HepG2 (cell line): Measurements from ENCODE around the gene MAST1. TPM values are rescaled to one million over a fixed set of nuclear protein-coding genes. Genes with fewer than 3 reads are reported as not detected.

Experiments
- HDAC1 ChIP-seq: sonication (generic); formaldehyde crosslinking; IDR thresholded peaks from 2 replicates; pipeline ENCODE4 v1.5.1; 2020; ENCODE audit warnings: mild to moderate bottlenecking, missing genetic modification reagents
- HDAC2 ChIP-seq: sonication (generic); formaldehyde crosslinking; IDR thresholded peaks from 2 replicates; pipeline ENCODE4 v1.4.0; 2020; ENCODE audit warnings: missing genetic modification reagents
- HIC2 ChIP-seq: sonication (generic); formaldehyde crosslinking; IDR thresholded peaks from 2 replicates; pipeline ENCODE4 v1.9.0; 2022; ENCODE audit warnings: low read depth, missing genetic modification reagents
- HMG20A ChIP-seq: IDR thresholded peaks from 2 replicates; pipeline ENCODE4 v1.6.1; 2016; ENCODE audit warnings: borderline replicate concordance
- KLF13 ChIP-seq: sonication (generic); formaldehyde crosslinking; IDR thresholded peaks from 2 replicates; pipeline ENCODE4 v1.4.0; 2020; ENCODE audit warnings: mild to moderate bottlenecking, missing genetic modification reagents
- MLXIP ChIP-seq: sonication (generic); formaldehyde crosslinking; IDR thresholded peaks from 2 replicates; pipeline ENCODE4 v1.9.0; 2021; ENCODE audit warnings: missing genetic modification reagents, borderline replicate concordance
- MYNN ChIP-seq: sonication (generic); formaldehyde crosslinking; IDR thresholded peaks from 2 replicates; pipeline ENCODE4 v1.4.0; 2020; ENCODE audit warnings: mild to moderate bottlenecking, low read depth, missing genetic modification reagents
- NKX3-1 ChIP-seq: sonication (generic); formaldehyde crosslinking; IDR thresholded peaks from 2 replicates; pipeline ENCODE4 v1.5.0; 2020; ENCODE audit warnings: missing genetic modification reagents
- TFE3 ChIP-seq: IDR thresholded peaks from 2 replicates; pipeline ENCODE4 v1.6.1; 2016
- ZNF225 ChIP-seq: sonication (generic); formaldehyde crosslinking; IDR thresholded peaks from 2 replicates; pipeline ENCODE4 v1.4.0; 2020; ENCODE audit warnings: mild to moderate bottlenecking, missing genetic modification reagents
- ZNF235 ChIP-seq: sonication (generic); formaldehyde crosslinking; IDR thresholded peaks from 2 replicates; pipeline ENCODE4 v1.8.1; 2023; ENCODE audit warnings: mild to moderate bottlenecking, missing genetic modification reagents, borderline replicate concordance
- ZNF430 ChIP-seq: sonication (generic); formaldehyde crosslinking; IDR thresholded peaks from 2 replicates; pipeline ENCODE4 v1.9.0; 2021; ENCODE audit warnings: mild to moderate bottlenecking, missing genetic modification reagents
- ZNF510 ChIP-seq: sonication (generic); formaldehyde crosslinking; IDR thresholded peaks from 2 replicates; pipeline ENCODE4 v1.4.0; 2020; ENCODE audit warnings: low read depth, mild to moderate bottlenecking, missing genetic modification reagents
- polyA plus RNA-seq, 8 experiments: library from polyadenylated mRNA; depleted of rRNA in 3 of 8; stranded (reverse) in 7 of 8; unstranded in 1 of 8; fragments of >200 nt; fragmentation: Illumina TruSeq in 4 of 8; extraction: Trizol in 4 of 8; gene quantifications; 2 replicates each; pipeline versions ENCODE4 v1.2.1 to v1.2.3, GENCODE V29; 2011 to 2016; ENCODE audit warnings: low read depth in 4 of 8, missing spikeins in 1 of 8, mixed read lengths in 1 of 8; ENCODE audit not compliant: insufficient read depth in 1 of 8
- total RNA-seq, 5 experiments: library from RNA; depleted of rRNA; stranded (reverse); fragments of >200 nt; fragmentation: Illumina TruSeq; extraction: Trizol; gene quantifications; 2 replicates each; pipeline ENCODE4 v1.2.3, GENCODE V29; 2016; ENCODE audit warnings: low read depth in 1 of 5
- TF ChIP-seq, protein P1 (sequence below): sonication (generic); formaldehyde crosslinking; IDR thresholded peaks from 2 replicates; pipeline ENCODE4 v1.5.1; 2020; ENCODE audit warnings: missing genetic modification reagents, mild to moderate bottlenecking, borderline replicate concordance
- TF ChIP-seq, protein P2 (sequence below): sonication (generic); formaldehyde crosslinking; IDR thresholded peaks from 2 replicates; pipeline ENCODE4 v1.8.1; 2022; ENCODE audit warnings: low read depth, mild to moderate bottlenecking, missing genetic modification reagents

MAST1 gene
- total and polyA plus RNA-seq, 2 of the 13 experiments (the other 11 are each of a cell fraction or from before 2014, with no cell fraction given): 0.73 to 4.7 TPM

GRCh38 chr19:12793290-12794195 is 44.8 kb upstream of the MAST1 start (continued):
- TF ChIP-seq, protein P1, sequence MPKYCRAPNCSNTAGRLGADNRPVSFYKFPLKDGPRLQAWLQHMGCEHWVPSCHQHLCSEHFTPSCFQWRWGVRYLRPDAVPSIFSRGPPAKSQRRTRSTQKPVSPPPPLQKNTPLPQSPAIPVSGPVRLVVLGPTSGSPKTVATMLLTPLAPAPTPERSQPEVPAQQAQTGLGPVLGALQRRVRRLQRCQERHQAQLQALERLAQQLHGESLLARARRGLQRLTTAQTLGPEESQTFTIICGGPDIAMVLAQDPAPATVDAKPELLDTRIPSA: no peak
- TF ChIP-seq HIC2 (peak; percentile 31; the same call in 1 of the 2 replicates), MLXIP (CRISPR knock-in tag) (no peak), TFE3 (0 out of 2 replicates have a peak, but pooled peaks have one; percentile 53), ZNF225 (CRISPR knock-in tag) (peak; percentile 75), NKX3-1 (no peak), KLF13 (CRISPR knock-in tag) (no peak), MYNN (CRISPR knock-in tag) (no peak), ZNF430 (CRISPR knock-in tag) (peak; percentile 61; the same call in 1 of the 2 replicates), HDAC1 (CRISPR knock-in tag) (peak; percentile 91), ZNF235 (CRISPR knock-in tag) (no peak), HMG20A (no peak), HDAC2 (CRISPR knock-in tag) (peak; percentile 15; the same call in 1 of the 2 replicates), ZNF510 (CRISPR knock-in tag) (no peak)
- TF ChIP-seq, protein P2, sequence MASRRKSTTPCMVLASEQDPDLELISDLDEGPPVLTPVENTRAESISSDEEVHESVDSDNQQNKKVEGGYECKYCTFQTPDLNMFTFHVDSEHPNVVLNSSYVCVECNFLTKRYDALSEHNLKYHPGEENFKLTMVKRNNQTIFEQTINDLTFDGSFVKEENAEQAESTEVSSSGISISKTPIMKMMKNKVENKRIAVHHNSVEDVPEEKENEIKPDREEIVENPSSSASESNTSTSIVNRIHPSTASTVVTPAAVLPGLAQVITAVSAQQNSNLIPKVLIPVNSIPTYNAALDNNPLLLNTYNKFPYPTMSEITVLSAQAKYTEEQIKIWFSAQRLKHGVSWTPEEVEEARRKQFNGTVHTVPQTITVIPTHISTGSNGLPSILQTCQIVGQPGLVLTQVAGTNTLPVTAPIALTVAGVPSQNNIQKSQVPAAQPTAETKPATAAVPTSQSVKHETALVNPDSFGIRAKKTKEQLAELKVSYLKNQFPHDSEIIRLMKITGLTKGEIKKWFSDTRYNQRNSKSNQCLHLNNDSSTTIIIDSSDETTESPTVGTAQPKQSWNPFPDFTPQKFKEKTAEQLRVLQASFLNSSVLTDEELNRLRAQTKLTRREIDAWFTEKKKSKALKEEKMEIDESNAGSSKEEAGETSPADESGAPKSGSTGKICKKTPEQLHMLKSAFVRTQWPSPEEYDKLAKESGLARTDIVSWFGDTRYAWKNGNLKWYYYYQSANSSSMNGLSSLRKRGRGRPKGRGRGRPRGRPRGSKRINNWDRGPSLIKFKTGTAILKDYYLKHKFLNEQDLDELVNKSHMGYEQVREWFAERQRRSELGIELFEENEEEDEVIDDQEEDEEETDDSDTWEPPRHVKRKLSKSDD (CRISPR knock-in tag): no peak
